Measurements from ENCODE around the gene RABGAP1L. TPM values are rescaled to one million over a fixed set of nuclear protein-coding genes. Genes with fewer than 3 reads are reported as not detected.

Gene RABGAP1L
- total RNA-seq, 3 donors from 2014 or later, result 46.1 to 74.7 (median 59.2) TPM

DNA sequence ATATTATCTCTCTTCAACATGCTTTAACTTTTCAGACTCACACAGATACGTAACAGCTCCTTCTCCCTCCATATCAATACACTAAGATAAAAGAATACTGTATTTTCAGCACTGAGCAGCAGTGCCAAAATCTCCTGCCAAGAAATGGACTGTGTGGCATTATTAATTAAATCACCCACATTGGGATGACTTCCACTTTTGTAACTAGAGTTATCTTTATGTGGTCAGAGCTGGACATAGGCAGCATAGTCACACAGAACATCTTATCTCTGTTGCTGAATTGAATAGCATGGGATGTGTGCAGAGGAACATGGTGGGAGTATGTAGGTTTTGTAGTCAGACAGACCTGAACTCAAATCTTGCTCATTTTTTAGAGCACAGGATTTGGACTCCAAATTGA lies 799.1 kb downstream of the RABGAP1L start:
- no peak overlapping the region for H3K4me3 ChIP-seq
- intact Hi-C loops (cut with DNase I, micrococcal nuclease), result no loop called here
- peaks cover 13% of the 10 kb centered on the region for H3K4me1 ChIP-seq (ENCODE audit: low read depth)
- ATAC-seq, result no peak
- H3K9me3 ChIP-seq, result no peaks in the 10 kb centered on the region
- TF ChIP-seq, protein P1, sequence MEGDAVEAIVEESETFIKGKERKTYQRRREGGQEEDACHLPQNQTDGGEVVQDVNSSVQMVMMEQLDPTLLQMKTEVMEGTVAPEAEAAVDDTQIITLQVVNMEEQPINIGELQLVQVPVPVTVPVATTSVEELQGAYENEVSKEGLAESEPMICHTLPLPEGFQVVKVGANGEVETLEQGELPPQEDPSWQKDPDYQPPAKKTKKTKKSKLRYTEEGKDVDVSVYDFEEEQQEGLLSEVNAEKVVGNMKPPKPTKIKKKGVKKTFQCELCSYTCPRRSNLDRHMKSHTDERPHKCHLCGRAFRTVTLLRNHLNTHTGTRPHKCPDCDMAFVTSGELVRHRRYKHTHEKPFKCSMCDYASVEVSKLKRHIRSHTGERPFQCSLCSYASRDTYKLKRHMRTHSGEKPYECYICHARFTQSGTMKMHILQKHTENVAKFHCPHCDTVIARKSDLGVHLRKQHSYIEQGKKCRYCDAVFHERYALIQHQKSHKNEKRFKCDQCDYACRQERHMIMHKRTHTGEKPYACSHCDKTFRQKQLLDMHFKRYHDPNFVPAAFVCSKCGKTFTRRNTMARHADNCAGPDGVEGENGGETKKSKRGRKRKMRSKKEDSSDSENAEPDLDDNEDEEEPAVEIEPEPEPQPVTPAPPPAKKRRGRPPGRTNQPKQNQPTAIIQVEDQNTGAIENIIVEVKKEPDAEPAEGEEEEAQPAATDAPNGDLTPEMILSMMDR (IDR thresholded peaks at IDR 0.05), result no peak
- no peak for DNase-seq
- H3K36me3 ChIP-seq (ENCODE audit: low read depth), result no peaks in the 10 kb centered on the region

GRCh38 chr1:174960362-174960761 lies 801.0 kb downstream of the RABGAP1L start:
- no peak for DNase-seq

DNA sequence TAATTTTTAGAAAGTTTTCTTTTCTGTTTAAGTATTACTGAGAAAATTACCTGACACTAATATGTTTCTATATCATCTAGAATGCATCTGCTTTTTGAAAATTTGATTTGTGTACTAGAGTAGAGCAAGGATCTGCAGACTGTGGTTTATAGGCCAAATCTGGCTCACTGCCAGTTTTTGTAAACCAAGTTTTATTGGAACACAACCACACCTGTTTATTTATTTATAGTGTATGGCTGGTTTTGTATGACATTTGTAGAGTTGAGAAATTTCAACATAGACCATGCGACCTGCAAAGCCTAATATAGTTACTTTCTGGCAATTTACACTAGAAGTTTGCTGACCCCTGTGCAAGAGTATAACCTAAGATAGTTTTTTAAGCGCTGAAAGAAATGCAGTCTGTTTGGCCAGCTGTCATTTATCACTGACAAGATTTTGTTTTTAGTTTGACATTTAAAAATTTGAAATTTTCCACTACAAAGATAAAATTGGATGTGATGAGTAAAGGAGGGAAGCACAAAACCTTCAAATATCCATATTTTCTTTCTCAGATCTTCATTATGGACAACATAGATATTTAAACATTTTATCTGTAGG lies 804.3 kb downstream of the RABGAP1L start:
- Histone ChIP-seq H3K4me3 (no peak overlapping the region), H3K36me3 (ENCODE audit: low read depth) (no peaks in the 10 kb centered on the region), H3K9me3 (no peaks in the 10 kb centered on the region), H3K4me1 (ENCODE audit: low read depth) (peaks cover 56% of the 10 kb centered on the region)
- TF ChIP-seq, protein P1 (IDR thresholded peaks at IDR 0.05), result no peak
- peak; percentile 49 for ATAC-seq
- DNase-seq, result peak in 1 of 3 donors; percentile 71
- intact Hi-C loops (cut with DNase I, micrococcal nuclease), result loop anchor here in 1 of 2 donors (10.0 kb wide), 1 partner anchor 89 kb away; no protein-coding TSS in a partner anchor

More at GRCh38 chr1:174960362-174960761, 801.0 kb downstream of the RABGAP1L start:
- H3K36me3 ChIP-seq (ENCODE audit: low read depth), result no peaks in the 10 kb centered on the region
- no peak for ATAC-seq
- intact Hi-C loops (cut with DNase I, micrococcal nuclease), result loop anchor here in 1 of 2 donors (10.0 kb wide), 1 partner anchor 86 kb away; no protein-coding TSS in a partner anchor
- H3K9me3 ChIP-seq, result no peaks in the 10 kb centered on the region
- no peak overlapping the region for H3K4me3 ChIP-seq
- H3K4me1 ChIP-seq (ENCODE audit: low read depth), result peaks cover 26% of the 10 kb centered on the region
- TF ChIP-seq, protein P1 (IDR thresholded peaks at IDR 0.05), result no peak

DNA sequence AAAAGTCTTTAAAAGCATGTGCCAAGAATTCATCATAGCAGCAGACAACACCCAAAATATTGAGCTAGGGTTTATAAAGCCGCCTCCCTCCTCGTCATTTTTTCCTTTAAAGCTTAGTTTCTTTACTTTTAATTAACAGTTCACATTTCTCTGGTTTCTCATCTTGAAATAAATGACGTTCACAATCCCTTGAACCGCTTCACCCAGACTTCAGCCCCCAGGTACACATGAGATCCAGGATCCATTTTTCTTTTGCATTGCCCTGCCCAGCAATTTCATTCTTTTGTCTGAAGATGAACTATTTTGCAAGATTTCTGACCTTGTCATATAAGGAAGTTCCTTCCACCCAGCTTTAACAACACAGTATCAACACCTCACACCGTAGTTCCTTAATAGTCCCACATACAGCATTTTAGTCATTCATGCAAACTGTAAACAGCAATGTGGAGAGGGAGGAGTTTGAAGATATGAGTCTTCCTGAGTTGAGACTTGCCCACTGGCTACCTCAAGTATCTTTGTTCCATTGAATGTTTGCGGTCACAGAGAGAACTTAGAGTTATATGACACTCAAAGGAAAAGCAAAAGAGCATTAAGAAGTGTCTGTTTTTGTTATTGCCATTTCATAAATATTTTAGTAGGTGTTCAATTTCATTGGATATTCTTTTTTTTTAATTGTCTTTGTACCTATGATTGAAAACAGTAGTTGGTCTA lies 805.1 kb downstream of the RABGAP1L start:
- H3K4me3 ChIP-seq, result no peak overlapping the region
- H3K36me3 ChIP-seq (ENCODE audit: low read depth), result no peaks in the 10 kb centered on the region
- H3K9me3 ChIP-seq, result no peaks in the 10 kb centered on the region
- TF ChIP-seq, protein P1 (IDR thresholded peaks at IDR 0.05), result no peak
- DNase-seq (peak in 1 of 3 donors; percentile 40), ATAC-seq (peak; percentile 90)
- intact Hi-C loops (cut with DNase I, micrococcal nuclease), result loop anchor here in 1 of 2 donors (10.0 kb wide), 1 partner anchor 90 kb away; no protein-coding TSS in a partner anchor
- H3K4me1 ChIP-seq (ENCODE audit: low read depth), result peaks cover 58% of the 10 kb centered on the region

DNA sequence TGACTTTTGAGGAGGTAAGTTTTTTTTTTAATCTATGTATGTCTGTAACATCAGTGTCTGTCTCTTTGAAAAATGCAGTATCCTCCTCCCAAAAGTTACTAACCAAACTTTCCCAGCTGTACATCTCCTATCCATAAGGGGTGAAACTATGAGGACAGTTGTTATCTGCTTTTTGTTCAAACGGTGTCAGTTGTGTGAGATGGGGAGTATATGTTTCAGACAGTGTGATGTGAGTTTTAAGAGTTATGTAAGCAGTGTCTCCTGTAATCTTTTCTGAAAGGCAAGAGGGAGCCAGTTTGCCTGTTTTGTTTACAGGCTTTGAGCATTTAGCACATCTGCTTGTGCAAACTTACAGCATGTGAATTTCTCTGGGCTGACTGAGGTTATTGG lies 805.6 kb downstream of the RABGAP1L start:
- no peak for DNase-seq
- peaks cover 58% of the 10 kb centered on the region for H3K4me1 ChIP-seq (ENCODE audit: low read depth)
- no peak overlapping the region for H3K4me3 ChIP-seq
- peak; percentile 5 for ATAC-seq
- intact Hi-C loops (cut with DNase I, micrococcal nuclease), result loop anchor here in 1 of 2 donors (10.0 kb wide), 1 partner anchor 90 kb away; no protein-coding TSS in a partner anchor
- TF ChIP-seq, protein P1 (IDR thresholded peaks at IDR 0.05), result no peak
- H3K9me3 ChIP-seq, result no peaks in the 10 kb centered on the region
- no peaks in the 10 kb centered on the region for H3K36me3 ChIP-seq (ENCODE audit: low read depth)

All from mucosa of descending colon (tissue), 3 donors.